ENCODE measurements around the gene APH1A.

Gene APH1A

DNA sequence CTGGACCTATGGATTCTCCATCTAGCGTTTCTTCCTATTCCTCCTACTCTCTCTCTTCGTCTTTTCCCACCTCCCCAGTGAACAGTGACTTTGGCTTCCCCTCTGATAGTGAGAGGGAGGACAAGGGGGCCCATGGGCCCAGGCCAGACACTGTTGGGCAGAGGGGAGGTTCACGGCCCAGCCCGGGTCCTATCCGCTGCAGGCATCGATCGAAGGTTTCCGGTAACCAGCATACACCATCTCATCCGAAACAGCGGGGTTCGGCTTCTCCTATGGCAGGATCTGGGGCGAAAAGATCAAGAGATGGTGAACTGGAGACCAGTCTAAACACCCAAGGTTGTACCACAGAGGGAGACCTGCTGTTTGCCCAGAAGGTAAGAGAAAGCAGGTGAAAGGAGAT, 14.4 kb upstream of the APH1A start:
- Mint-ChIP-seq H3K4me3 (peak overlapping the region; percentile 92), H3K36me3 (ENCODE audit: low read depth) (peaks cover 72% of the 10 kb centered on the region), H3K27ac (no peak overlapping the region), H3K9me3 (no peaks in the 10 kb centered on the region), H3K4me1 (peaks cover 44% of the 10 kb centered on the region), H3K27me3 (ENCODE audit: low read depth, poor library complexity) (peaks cover 50% of the 10 kb centered on the region)
- DNase-seq, result no peak
- TF ChIP-seq, protein P1, sequence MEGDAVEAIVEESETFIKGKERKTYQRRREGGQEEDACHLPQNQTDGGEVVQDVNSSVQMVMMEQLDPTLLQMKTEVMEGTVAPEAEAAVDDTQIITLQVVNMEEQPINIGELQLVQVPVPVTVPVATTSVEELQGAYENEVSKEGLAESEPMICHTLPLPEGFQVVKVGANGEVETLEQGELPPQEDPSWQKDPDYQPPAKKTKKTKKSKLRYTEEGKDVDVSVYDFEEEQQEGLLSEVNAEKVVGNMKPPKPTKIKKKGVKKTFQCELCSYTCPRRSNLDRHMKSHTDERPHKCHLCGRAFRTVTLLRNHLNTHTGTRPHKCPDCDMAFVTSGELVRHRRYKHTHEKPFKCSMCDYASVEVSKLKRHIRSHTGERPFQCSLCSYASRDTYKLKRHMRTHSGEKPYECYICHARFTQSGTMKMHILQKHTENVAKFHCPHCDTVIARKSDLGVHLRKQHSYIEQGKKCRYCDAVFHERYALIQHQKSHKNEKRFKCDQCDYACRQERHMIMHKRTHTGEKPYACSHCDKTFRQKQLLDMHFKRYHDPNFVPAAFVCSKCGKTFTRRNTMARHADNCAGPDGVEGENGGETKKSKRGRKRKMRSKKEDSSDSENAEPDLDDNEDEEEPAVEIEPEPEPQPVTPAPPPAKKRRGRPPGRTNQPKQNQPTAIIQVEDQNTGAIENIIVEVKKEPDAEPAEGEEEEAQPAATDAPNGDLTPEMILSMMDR (IDR thresholded peaks at IDR 0.05), result no peak

DNA sequence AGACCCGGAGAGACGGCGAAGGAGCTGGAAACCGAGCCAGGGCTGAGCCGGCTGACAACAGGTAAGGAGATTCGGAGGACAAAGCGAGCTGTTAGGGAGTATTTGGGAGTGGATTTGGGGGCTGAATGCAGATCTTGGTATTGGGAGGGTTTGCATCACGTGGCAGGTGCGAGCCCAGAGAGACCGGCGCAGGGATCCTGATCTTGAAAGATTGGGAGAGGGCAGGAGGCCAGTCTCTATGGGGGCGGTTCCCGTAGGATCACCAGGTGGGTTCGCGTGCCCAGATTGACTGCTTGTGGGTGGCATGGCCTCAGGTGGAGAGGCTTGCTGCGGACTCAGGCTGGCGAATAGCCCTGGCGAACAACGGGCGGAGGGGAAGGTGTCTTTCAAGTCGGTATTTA, 13.7 kb upstream of the APH1A start:
- H3K36me3 Mint-ChIP-seq (ENCODE audit: low read depth), result peaks cover 73% of the 10 kb centered on the region

DNA sequence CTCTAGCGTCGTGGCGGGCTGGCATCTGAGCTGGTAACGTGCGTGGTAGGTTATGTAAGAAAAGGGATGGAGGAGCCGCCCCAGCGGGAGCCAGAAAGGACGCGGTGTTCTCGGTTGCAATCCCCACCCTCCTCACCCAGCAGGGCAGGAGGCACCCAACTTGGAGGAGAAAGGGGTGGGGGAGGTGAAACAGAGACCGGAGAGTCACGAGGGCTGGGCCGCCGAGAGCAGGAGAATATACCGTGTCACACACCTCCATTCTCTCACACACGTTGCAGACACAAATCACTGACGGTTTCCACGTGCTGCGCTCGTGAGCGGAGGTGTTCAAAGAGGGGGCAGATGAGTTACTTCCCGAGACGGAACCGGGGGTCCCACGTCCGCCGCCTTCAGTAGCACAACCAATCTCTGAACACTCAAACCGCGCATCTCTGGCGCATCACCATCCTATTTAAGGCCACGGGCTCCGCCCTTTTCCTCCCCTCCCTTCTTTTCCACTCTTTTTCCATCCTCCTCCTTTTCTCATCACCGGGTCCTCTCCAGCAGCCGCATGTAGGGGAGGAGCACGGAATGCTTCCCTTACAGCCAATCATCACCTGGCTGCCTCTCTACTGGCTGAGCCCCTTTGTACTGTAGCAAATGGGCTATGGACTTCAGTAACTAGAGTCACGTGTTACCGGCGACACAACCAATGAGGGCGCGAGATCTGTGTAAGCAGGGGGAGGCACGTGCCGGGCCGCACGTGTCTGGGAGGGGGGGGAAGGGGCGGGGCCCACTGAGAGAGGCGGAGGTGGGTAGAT, 13.1 kb upstream of the APH1A start, which contains the start of gene CIART:
Gene CIART, plus strand, starts transcription at position 797 of the 800 bp plus-strand sequence. CDS start 714 bp downstream, outside the sequence.
- Mint-ChIP-seq H3K27me3 (ENCODE audit: low read depth, poor library complexity) (peaks cover 43% of the 10 kb centered on the region), H3K27ac (peak within 1 kb of the TSS; percentile 40), H3K36me3 (ENCODE audit: low read depth) (peaks cover 70% of the 10 kb centered on the region), H3K9me3 (no peaks in the 10 kb centered on the region), H3K4me3 (peak within 1 kb of the TSS; percentile 92), H3K4me1 (peaks cover 44% of the 10 kb centered on the region)
- peak; percentile 78 for DNase-seq
- TF ChIP-seq, protein P1 (IDR thresholded peaks at IDR 0.05), result no peak

More for the DNA sequence above, 13.7 kb upstream of the APH1A start:
- no peak overlapping the region for H3K27ac Mint-ChIP-seq
- H3K27me3 Mint-ChIP-seq (ENCODE audit: low read depth, poor library complexity), result peaks cover 49% of the 10 kb centered on the region
- peaks cover 44% of the 10 kb centered on the region for H3K4me1 Mint-ChIP-seq
- H3K4me3 Mint-ChIP-seq, result peak overlapping the region; percentile 92
- no peaks in the 10 kb centered on the region for H3K9me3 Mint-ChIP-seq
- TF ChIP-seq, protein P1 (IDR thresholded peaks at IDR 0.05), result no peak
- no peak for DNase-seq

DNA sequence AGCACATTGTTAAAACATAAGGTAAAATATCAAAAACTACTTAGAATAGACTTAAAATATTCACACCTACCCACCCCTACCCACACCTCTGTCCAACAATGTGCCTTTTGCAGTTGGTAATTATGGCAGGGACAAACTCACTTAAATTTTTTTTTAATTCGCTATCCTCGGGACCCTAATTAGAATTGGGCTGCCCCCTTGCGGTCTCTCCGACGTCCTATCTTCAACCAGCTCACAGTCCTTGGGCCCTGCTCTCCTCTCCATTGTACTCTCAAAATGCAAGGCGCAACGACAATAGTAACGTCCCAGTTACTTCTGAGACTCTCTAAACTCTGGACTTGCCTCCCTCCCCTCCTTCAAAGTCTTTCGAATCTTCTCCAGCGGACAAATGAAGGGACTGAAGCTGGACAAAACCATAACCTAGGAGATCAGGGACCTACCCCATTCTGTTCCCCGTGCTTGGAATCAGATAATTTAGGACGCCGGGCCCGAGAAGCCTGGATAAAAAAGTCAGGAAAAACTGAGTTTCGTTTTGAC, 12.5 kb upstream of the APH1A start:
- peak; percentile 63 for DNase-seq
- peaks cover 44% of the 10 kb centered on the region for H3K4me1 Mint-ChIP-seq
- H3K4me3 Mint-ChIP-seq, result peak overlapping the region; percentile 92
- peak overlapping the region; percentile 33 for H3K27ac Mint-ChIP-seq
- peaks cover 70% of the 10 kb centered on the region for H3K36me3 Mint-ChIP-seq (ENCODE audit: low read depth)
- TF ChIP-seq, protein P1 (IDR thresholded peaks at IDR 0.05), result peak; percentile 57
- H3K9me3 Mint-ChIP-seq, result no peaks in the 10 kb centered on the region
- peaks cover 39% of the 10 kb centered on the region for H3K27me3 Mint-ChIP-seq (ENCODE audit: low read depth, poor library complexity)

DNA sequence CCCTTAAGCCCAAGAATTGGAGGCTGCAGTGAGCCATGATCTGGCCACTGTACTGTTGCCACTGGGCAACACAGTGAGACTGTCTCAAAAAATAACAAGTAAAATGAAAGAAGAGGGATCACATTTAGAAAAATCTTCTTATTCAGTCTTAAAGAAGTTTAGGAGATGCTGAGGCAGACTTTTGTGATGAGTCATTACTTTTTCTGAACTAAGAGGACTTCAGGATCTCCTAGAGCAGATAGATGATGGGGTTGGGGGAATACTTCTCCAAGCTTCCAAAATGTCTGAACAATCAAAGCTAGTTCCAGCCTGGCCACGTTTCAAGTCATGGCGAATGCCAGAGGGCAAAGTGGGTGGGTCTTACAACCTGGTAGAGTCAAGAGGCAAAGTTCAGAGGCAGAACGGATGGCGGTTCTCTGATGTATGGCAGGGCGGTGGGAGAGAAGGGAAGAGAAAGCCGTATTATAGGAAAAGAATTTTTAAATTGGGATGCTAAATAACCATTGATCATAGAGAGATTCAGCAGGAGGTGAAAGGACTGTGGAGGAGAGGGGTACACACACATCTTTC, 11.4 kb upstream of the APH1A start:
- TF ChIP-seq, protein P1 (IDR thresholded peaks at IDR 0.05), result no peak
- Mint-ChIP-seq H3K4me3 (peak overlapping the region; percentile 92), H3K27ac (no peak overlapping the region), H3K27me3 (ENCODE audit: low read depth, poor library complexity) (peaks cover 34% of the 10 kb centered on the region), H3K36me3 (ENCODE audit: low read depth) (peaks cover 71% of the 10 kb centered on the region), H3K4me1 (peaks cover 44% of the 10 kb centered on the region), H3K9me3 (no peaks in the 10 kb centered on the region)
- DNase-seq, result no peak
